Mammary epithelial cell (primary cell): Measurements from ENCODE around the gene ACP4.

ENCODE experiments used
- EZH2 ChIP-seq: IDR thresholded peaks from 2 replicates; pipeline ENCODE4 v1.6.1; 2012; ENCODE audit warnings: low read length, inconsistent platforms, borderline replicate concordance
- TF ChIP-seq, protein P1 (sequence below), 2 donors: IDR thresholded peaks in 1 of 2; conservative IDR thresholded peaks in 1 of 2; 2 replicates each; pipeline ENCODE4 v1.5.1; 2011 to 2012; ENCODE audit warnings: inconsistent platforms in 2 of 2, low read length in 2 of 2, mild to moderate bottlenecking in 2 of 2, control low read depth in 1 of 2, low read depth in 1 of 2; ENCODE audit not compliant: insufficient read depth in 1 of 2; ENCODE audit errors: extremely low read depth in 1 of 2

DNA sequence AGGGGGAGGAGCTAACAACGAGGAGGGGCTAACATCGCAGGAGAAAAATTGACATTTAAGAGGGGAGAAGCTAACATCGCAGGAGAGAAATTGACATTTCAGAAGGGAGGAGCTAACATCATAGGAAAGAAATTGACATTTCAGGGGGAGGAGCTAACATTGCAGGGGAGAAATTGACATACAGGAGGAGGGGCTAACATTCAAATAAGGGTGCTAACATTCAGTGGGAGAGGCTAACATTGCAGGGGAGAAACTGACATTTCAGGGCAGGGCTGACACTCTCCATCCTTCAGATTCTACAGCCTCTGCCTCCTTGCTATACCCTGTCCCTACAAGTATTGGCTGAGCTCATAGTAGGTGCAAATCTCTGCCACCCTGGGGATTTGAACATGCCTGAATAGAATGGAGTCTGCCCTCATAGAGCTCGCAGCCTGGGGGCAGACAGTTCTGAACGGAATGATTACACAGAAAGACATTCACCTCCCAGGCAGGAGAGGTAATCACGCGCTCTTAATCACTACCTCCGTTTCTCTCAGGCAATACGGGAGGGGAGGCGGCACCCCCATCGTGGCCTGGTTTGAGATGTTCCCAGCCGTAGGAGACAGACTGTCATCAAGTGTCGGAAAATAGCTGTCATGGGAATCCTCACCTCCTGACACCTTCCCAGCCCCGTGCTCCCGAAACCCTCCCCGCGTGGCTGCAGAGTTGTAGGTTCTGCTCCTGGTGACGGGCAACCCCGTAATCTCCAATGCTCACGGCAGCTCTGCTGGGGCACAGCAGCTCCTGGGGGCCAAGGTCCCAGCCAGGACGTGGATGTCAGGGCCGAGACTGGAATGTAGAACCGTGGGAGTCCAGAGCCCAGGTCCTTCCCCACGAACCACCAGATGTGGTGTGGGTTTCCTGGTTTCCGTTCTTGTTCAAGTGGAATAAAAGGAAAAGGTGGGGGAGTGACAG lies 10.4 kb upstream of the ACP4 start:
- TF ChIP-seq, protein P1, sequence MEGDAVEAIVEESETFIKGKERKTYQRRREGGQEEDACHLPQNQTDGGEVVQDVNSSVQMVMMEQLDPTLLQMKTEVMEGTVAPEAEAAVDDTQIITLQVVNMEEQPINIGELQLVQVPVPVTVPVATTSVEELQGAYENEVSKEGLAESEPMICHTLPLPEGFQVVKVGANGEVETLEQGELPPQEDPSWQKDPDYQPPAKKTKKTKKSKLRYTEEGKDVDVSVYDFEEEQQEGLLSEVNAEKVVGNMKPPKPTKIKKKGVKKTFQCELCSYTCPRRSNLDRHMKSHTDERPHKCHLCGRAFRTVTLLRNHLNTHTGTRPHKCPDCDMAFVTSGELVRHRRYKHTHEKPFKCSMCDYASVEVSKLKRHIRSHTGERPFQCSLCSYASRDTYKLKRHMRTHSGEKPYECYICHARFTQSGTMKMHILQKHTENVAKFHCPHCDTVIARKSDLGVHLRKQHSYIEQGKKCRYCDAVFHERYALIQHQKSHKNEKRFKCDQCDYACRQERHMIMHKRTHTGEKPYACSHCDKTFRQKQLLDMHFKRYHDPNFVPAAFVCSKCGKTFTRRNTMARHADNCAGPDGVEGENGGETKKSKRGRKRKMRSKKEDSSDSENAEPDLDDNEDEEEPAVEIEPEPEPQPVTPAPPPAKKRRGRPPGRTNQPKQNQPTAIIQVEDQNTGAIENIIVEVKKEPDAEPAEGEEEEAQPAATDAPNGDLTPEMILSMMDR (conservative IDR thresholded peaks at IDR 0.05 in 1 of 2, IDR thresholded peaks at IDR 0.05 in 1 of 2; ENCODE audit: extremely low read depth in 1 of 2, insufficient read depth in 1 of 2, low read depth in 1 of 2, low read length in 2 of 2): no peak
- no peak for TF ChIP-seq EZH2
